ENCODE results near the gene RAB11FIP5. TPM values are rescaled to one million over a fixed set of nuclear protein-coding genes. Genes with fewer than 3 reads are reported as not detected.

Gene RAB11FIP5
- total and polyA plus RNA-seq, 7 donors = 13.0 to 24.2 (median 23.4) TPM

GRCh38 chr2:73116182-73116960 is 3.6 kb upstream of the RAB11FIP5 start:
- H3K36me3 ChIP-seq (ENCODE audit: insufficient read depth in 1 of 2, low read depth in 1 of 2) = no peaks in the 10 kb centered on the region
- TF ChIP-seq CTCF (IDR thresholded peaks at IDR 0.05) = no peak
- DNase-seq (no peak), ATAC-seq (no peak)
- intact Hi-C loops (cut with DNase I) = no loop called here
- no peaks in the 10 kb centered on the region for H3K9me3 ChIP-seq
- no peak overlapping the region for H3K27ac ChIP-seq
- 63 to 68% (median 64%) methylated on average over 7 to 8 of the region's 8 CpGs for WGBS, 3 donors
- peaks cover 4% of the 10 kb centered on the region for H3K4me1 ChIP-seq
- H3K4me3 ChIP-seq = no peak overlapping the region
- H3K27me3 ChIP-seq (ENCODE audit: insufficient read depth in 3 of 3, low read length in 2 of 3) = no peaks in the 10 kb centered on the region

GRCh38 chr2:73114273-73114867 is 1.6 kb upstream of the RAB11FIP5 start:
- ATAC-seq (no peak), DNase-seq (no peak)
- H3K4me1 ChIP-seq = peaks cover 21% of the 10 kb centered on the region
- no peak overlapping the region for H3K4me3 ChIP-seq
- intact Hi-C loops (cut with DNase I) = loop anchor here in 1 of 2 donors (5.0 kb wide), 1 partner anchor 37 kb away; no protein-coding TSS in a partner anchor
- TF ChIP-seq CTCF (IDR thresholded peaks at IDR 0.05) = no peak
- no peaks in the 10 kb centered on the region for H3K9me3 ChIP-seq
- peak overlapping the region; percentile 74 for H3K27ac ChIP-seq
- 69 to 75% (median 75%) methylated on average over 4 of the region's 4 CpGs for WGBS, 3 donors
- H3K27me3 ChIP-seq (ENCODE audit: insufficient read depth in 3 of 3, low read length in 2 of 3) = no peaks in the 10 kb centered on the region
- no peaks in the 10 kb centered on the region for H3K36me3 ChIP-seq (ENCODE audit: insufficient read depth in 1 of 2, low read depth in 1 of 2)

- ATAC-seq (peak; percentile 17 to 57 (median 46)), DNase-seq (peak; percentile 32 to 64)
- WGBS, 3 donors = 2 to 3% (median 3%) methylated on average over 75 to 88 of the region's 88 CpGs
- Histone ChIP-seq H3K9me3 (no peaks in the 10 kb centered on the region), H3K36me3 (ENCODE audit: insufficient read depth in 1 of 2, low read depth in 1 of 2) (no peaks in the 10 kb centered on the region), H3K4me1 (peaks cover 28% of the 10 kb centered on the region), H3K27me3 (ENCODE audit: insufficient read depth in 3 of 3, low read length in 2 of 3) (no peaks in the 10 kb centered on the region), H3K4me3 (peak overlapping the region; percentile 97), H3K27ac (peak overlapping the region; percentile 74)
- intact Hi-C loops (cut with DNase I) = loop anchor here in 1 of 2 donors (5.0 kb wide), 1 partner anchor 35 kb away; no protein-coding TSS in a partner anchor
- TF ChIP-seq CTCF (IDR thresholded peaks at IDR 0.05) = no peak
These were observed 479 bp downstream of the RAB11FIP5 start for GRCh38 chr2:73112026-73112912.

- Histone ChIP-seq H3K36me3 (ENCODE audit: insufficient read depth in 1 of 2, low read depth in 1 of 2) (no peaks in the 10 kb centered on the region), H3K27ac (peak overlapping the region; percentile 74), H3K9me3 (no peaks in the 10 kb centered on the region), H3K4me1 (peaks cover 36% of the 10 kb centered on the region), H3K4me3 (peak overlapping the region; percentile 97), H3K27me3 (ENCODE audit: insufficient read depth in 3 of 3, low read length in 2 of 3) (no peaks in the 10 kb centered on the region)
- WGBS, 3 donors = 32 to 39% (median 35%) methylated on average over 14 to 16 of the region's 16 CpGs
- DNase-seq = peak in 1 of 2 donors; percentile 34
- peak in 3 of 4 donors; percentile 33 to 38 (median 38) for ATAC-seq
- no peak for TF ChIP-seq CTCF (IDR thresholded peaks at IDR 0.05)
- intact Hi-C loops (cut with DNase I) = loop anchor here in 1 of 2 donors (5.0 kb wide), 1 partner anchor 34 kb away; no protein-coding TSS in a partner anchor
These were observed 1.4 kb downstream of the RAB11FIP5 start for GRCh38 chr2:73111073-73112025.

Measured in psoas muscle (tissue), 8 donors.